ENCODE measurements around the gene DDX24.

Gene DDX24

GRCh38 chr14:94104731-94105130 lies 23.7 kb upstream of the DDX24 start:
- no peak overlapping the region for H4K8ac ChIP-seq (ENCODE audit: low read length)
- no peak overlapping the region for H3K14ac ChIP-seq (ENCODE audit: low read length in 2 of 2)
- no peak overlapping the region for H3K27ac ChIP-seq (ENCODE audit: low read length, poor library complexity, severe bottlenecking)
- no peak overlapping the region for H2BK12ac ChIP-seq (ENCODE audit: low read length in 2 of 2)
- H3K4ac ChIP-seq (ENCODE audit: low read depth in 1 of 2, low read length in 2 of 2): no peak overlapping the region
- no peak overlapping the region for H3K4me3 ChIP-seq (ENCODE audit: insufficient read depth in 1 of 2, low read depth in 1 of 2, low read length in 2 of 2)
- H3K79me1 ChIP-seq (replicated peaks; ENCODE audit: low read length, poor library complexity, severe bottlenecking): no peaks in the 10 kb centered on the region
- H2AK5ac ChIP-seq (ENCODE audit: low read length, severe bottlenecking): no peak overlapping the region
- no peak overlapping the region for H4K91ac ChIP-seq (ENCODE audit: low read length)
- no peak overlapping the region for H3K23ac ChIP-seq (ENCODE audit: low read length in 2 of 2)
- no peak overlapping the region for H3K9ac ChIP-seq (ENCODE audit: low read length)
- H3K36me3 ChIP-seq (ENCODE audit: control insufficient read depth in 1 of 2, insufficient read depth in 2 of 2, low read depth in 1 of 2, low read length in 2 of 2): peaks cover 10 to 11% of the 10 kb centered on the region in 2 experiments
- no peak overlapping the region for H2BK15ac ChIP-seq (ENCODE audit: low read depth, poor library complexity, severe bottlenecking)
- H2BK5ac ChIP-seq (ENCODE audit: low read depth, low read length, poor library complexity, severe bottlenecking): no peak overlapping the region
- H3K4me1 ChIP-seq (ENCODE audit: control insufficient read depth, insufficient read depth, low read depth, low read length): peaks cover 6% of the 10 kb centered on the region
- no peak overlapping the region for H2AFZ ChIP-seq (ENCODE audit: low read depth, low read length)
- DNase-seq: no peak
- H3K4me2 ChIP-seq (ENCODE audit: low read length, poor library complexity, severe bottlenecking): no peak overlapping the region
- no peak overlapping the region for H2BK120ac ChIP-seq (ENCODE audit: low read depth, low read length)
- 97% methylated on average over 6 of the region's 10 CpGs for WGBS
- no peak overlapping the region for H3K18ac ChIP-seq (ENCODE audit: low read depth in 1 of 2, low read length in 2 of 2)
- no peaks in the 10 kb centered on the region for H3K9me3 ChIP-seq (ENCODE audit: control insufficient read depth, low read length)
- no peaks in the 10 kb centered on the region for H3K27me3 ChIP-seq (ENCODE audit: control insufficient read depth in 1 of 2, insufficient read depth in 1 of 2, low read length in 2 of 2)

- 95% methylated on average over 7 of the region's 7 CpGs for WGBS
- no peak for DNase-seq
- Histone ChIP-seq H3K4ac (ENCODE audit: low read depth in 1 of 2, low read length in 2 of 2) (no peak overlapping the region), H3K4me2 (ENCODE audit: low read length, poor library complexity, severe bottlenecking) (no peak overlapping the region), H3K23ac (ENCODE audit: low read length in 2 of 2) (no peak overlapping the region), H3K36me3 (ENCODE audit: control insufficient read depth in 1 of 2, insufficient read depth in 2 of 2, low read depth in 1 of 2, low read length in 2 of 2) (peaks cover 10 to 15% of the 10 kb centered on the region in 2 experiments), H4K91ac (ENCODE audit: low read length) (no peak overlapping the region), H2BK15ac (ENCODE audit: low read depth, poor library complexity, severe bottlenecking) (no peak overlapping the region), H3K9me3 (ENCODE audit: control insufficient read depth, low read length) (no peaks in the 10 kb centered on the region), H2BK5ac (ENCODE audit: low read depth, low read length, poor library complexity, severe bottlenecking) (no peak overlapping the region), H4K8ac (ENCODE audit: low read length) (no peak overlapping the region), H2BK120ac (ENCODE audit: low read depth, low read length) (no peak overlapping the region), H3K14ac (ENCODE audit: low read length in 2 of 2) (no peak overlapping the region), H2AFZ (ENCODE audit: low read depth, low read length) (no peak overlapping the region), H2BK12ac (ENCODE audit: low read length in 2 of 2) (no peak overlapping the region), H3K27me3 (ENCODE audit: control insufficient read depth in 1 of 2, insufficient read depth in 1 of 2, low read length in 2 of 2) (no peaks in the 10 kb centered on the region), H3K79me1 (replicated peaks; ENCODE audit: low read length, poor library complexity, severe bottlenecking) (no peaks in the 10 kb centered on the region), H3K9ac (ENCODE audit: low read length) (no peak overlapping the region), H3K27ac (ENCODE audit: low read length, poor library complexity, severe bottlenecking) (no peak overlapping the region), H3K18ac (ENCODE audit: low read depth in 1 of 2, low read length in 2 of 2) (no peak overlapping the region), H3K4me3 (ENCODE audit: insufficient read depth in 1 of 2, low read depth in 1 of 2, low read length in 2 of 2) (no peak overlapping the region), H2AK5ac (ENCODE audit: low read length, severe bottlenecking) (no peak overlapping the region), H3K4me1 (ENCODE audit: control insufficient read depth, insufficient read depth, low read depth, low read length) (peaks cover 8% of the 10 kb centered on the region)
Measured at GRCh38 chr14:94103554-94104150, 22.6 kb upstream of the DDX24 start.

DNA sequence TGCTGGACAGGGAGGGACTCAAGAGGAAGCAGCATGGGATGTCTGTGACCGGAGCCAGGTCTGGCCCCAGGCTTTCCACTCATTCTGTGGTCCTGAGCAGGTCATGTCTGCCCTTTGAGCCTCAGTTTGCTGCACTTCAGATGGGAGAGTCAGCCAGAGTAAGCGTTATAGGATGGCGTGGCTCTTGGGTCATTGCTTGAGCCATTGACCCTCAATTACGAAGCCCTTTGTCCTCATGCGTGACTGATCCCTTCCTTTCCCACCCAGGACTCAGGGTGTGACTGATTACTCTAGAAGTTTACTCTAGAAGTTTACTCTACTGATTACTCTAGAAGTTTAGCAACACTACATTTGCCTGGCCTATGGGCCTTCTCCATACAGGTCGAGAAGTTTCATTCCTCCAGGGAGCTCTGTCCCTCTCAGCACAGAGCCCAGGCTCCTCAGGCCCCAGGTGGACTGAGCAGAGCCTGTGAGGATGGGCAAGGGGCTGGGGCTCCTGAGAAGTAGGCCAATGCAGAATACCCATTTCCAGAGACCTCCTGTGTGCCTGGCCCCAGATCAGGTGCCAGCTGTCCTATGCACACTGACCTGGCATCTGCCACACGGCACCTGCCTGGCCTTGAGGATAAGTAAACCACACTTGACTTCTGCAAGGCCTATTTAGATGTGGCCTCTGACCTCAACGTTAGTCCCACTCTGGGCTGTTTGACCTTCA lies 21.9 kb upstream of the DDX24 start:
- Histone ChIP-seq H3K27ac (ENCODE audit: low read length, poor library complexity, severe bottlenecking) (no peak overlapping the region), H2AK5ac (ENCODE audit: low read length, severe bottlenecking) (no peak overlapping the region), H2AFZ (ENCODE audit: low read depth, low read length) (no peak overlapping the region), H4K91ac (ENCODE audit: low read length) (no peak overlapping the region), H3K4me3 (ENCODE audit: insufficient read depth in 1 of 2, low read depth in 1 of 2, low read length in 2 of 2) (no peak overlapping the region), H4K8ac (ENCODE audit: low read length) (no peak overlapping the region), H3K18ac (ENCODE audit: low read depth in 1 of 2, low read length in 2 of 2) (no peak overlapping the region), H2BK12ac (ENCODE audit: low read length in 2 of 2) (no peak overlapping the region), H3K4me1 (ENCODE audit: control insufficient read depth, insufficient read depth, low read depth, low read length) (peaks cover 8% of the 10 kb centered on the region), H3K79me1 (replicated peaks; ENCODE audit: low read length, poor library complexity, severe bottlenecking) (no peaks in the 10 kb centered on the region), H2BK120ac (ENCODE audit: low read depth, low read length) (no peak overlapping the region), H3K4ac (ENCODE audit: low read depth in 1 of 2, low read length in 2 of 2) (no peak overlapping the region), H3K27me3 (ENCODE audit: control insufficient read depth in 1 of 2, insufficient read depth in 1 of 2, low read length in 2 of 2) (no peaks in the 10 kb centered on the region), H3K23ac (ENCODE audit: low read length in 2 of 2) (no peak overlapping the region), H3K9me3 (ENCODE audit: control insufficient read depth, low read length) (no peaks in the 10 kb centered on the region), H3K9ac (ENCODE audit: low read length) (no peak overlapping the region), H3K36me3 (ENCODE audit: control insufficient read depth in 1 of 2, insufficient read depth in 2 of 2, low read depth in 1 of 2, low read length in 2 of 2) (peaks cover 10 to 16% of the 10 kb centered on the region in 2 experiments), H2BK15ac (ENCODE audit: low read depth, poor library complexity, severe bottlenecking) (no peak overlapping the region), H3K14ac (ENCODE audit: low read length in 2 of 2) (no peak overlapping the region), H3K4me2 (ENCODE audit: low read length, poor library complexity, severe bottlenecking) (no peak overlapping the region), H2BK5ac (ENCODE audit: low read depth, low read length, poor library complexity, severe bottlenecking) (no peak overlapping the region)
- no peak for DNase-seq
- WGBS: 97% methylated on average over 7 of the region's 8 CpGs

GRCh38 chr14:94101748-94102147 lies 20.7 kb upstream of the DDX24 start:
- no peak for DNase-seq
- Histone ChIP-seq H2BK15ac (ENCODE audit: low read depth, poor library complexity, severe bottlenecking) (no peak overlapping the region), H3K4me1 (ENCODE audit: control insufficient read depth, insufficient read depth, low read depth, low read length) (peaks cover 8% of the 10 kb centered on the region), H3K27me3 (ENCODE audit: control insufficient read depth in 1 of 2, insufficient read depth in 1 of 2, low read length in 2 of 2) (no peaks in the 10 kb centered on the region), H4K8ac (ENCODE audit: low read length) (no peak overlapping the region), H3K79me1 (replicated peaks; ENCODE audit: low read length, poor library complexity, severe bottlenecking) (peaks cover 1% of the 10 kb centered on the region), H3K9ac (ENCODE audit: low read length) (no peak overlapping the region), H2BK5ac (ENCODE audit: low read depth, low read length, poor library complexity, severe bottlenecking) (no peak overlapping the region), H2BK12ac (ENCODE audit: low read length in 2 of 2) (no peak overlapping the region), H3K27ac (ENCODE audit: low read length, poor library complexity, severe bottlenecking) (no peak overlapping the region), H3K36me3 (ENCODE audit: control insufficient read depth in 1 of 2, insufficient read depth in 2 of 2, low read depth in 1 of 2, low read length in 2 of 2) (peaks cover 20 to 24% of the 10 kb centered on the region in 2 experiments), H3K9me3 (ENCODE audit: control insufficient read depth, low read length) (no peaks in the 10 kb centered on the region), H3K14ac (ENCODE audit: low read length in 2 of 2) (no peak overlapping the region), H3K23ac (ENCODE audit: low read length in 2 of 2) (no peak overlapping the region), H3K4me3 (ENCODE audit: insufficient read depth in 1 of 2, low read depth in 1 of 2, low read length in 2 of 2) (peak overlapping the region in 1 of 2 experiments; percentile 17), H3K18ac (ENCODE audit: low read depth in 1 of 2, low read length in 2 of 2) (no peak overlapping the region), H4K91ac (ENCODE audit: low read length) (no peak overlapping the region), H2BK120ac (ENCODE audit: low read depth, low read length) (no peak overlapping the region), H2AK5ac (ENCODE audit: low read length, severe bottlenecking) (no peak overlapping the region), H2AFZ (ENCODE audit: low read depth, low read length) (no peak overlapping the region), H3K4me2 (ENCODE audit: low read length, poor library complexity, severe bottlenecking) (no peak overlapping the region), H3K4ac (ENCODE audit: low read depth in 1 of 2, low read length in 2 of 2) (no peak overlapping the region)
- WGBS: 92% methylated on average over 8 of the region's 10 CpGs
